Measurements from ENCODE around the gene DPP10.

The DPP10 gene

DNA sequence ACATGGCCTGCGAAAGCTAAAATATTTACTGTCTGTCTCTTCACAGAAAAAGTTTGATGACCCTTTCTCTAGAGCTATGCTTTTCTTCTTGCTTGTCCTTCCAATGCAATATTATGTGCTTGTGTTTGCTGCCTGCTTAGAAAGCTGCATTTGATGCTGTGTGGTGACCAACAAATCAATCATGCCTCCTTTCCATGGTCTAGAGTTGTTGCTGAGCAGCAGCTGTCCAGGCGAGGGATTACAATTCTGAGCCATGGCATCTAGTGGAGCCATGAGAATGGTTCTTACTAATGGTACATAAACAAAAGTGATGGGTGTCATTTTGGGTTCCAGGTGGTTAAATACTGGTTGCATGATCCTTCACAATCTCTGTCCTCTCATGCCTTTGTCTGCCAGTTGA is 1142.1 kb downstream of the DPP10 start:
- TF ChIP-seq, protein P1, sequence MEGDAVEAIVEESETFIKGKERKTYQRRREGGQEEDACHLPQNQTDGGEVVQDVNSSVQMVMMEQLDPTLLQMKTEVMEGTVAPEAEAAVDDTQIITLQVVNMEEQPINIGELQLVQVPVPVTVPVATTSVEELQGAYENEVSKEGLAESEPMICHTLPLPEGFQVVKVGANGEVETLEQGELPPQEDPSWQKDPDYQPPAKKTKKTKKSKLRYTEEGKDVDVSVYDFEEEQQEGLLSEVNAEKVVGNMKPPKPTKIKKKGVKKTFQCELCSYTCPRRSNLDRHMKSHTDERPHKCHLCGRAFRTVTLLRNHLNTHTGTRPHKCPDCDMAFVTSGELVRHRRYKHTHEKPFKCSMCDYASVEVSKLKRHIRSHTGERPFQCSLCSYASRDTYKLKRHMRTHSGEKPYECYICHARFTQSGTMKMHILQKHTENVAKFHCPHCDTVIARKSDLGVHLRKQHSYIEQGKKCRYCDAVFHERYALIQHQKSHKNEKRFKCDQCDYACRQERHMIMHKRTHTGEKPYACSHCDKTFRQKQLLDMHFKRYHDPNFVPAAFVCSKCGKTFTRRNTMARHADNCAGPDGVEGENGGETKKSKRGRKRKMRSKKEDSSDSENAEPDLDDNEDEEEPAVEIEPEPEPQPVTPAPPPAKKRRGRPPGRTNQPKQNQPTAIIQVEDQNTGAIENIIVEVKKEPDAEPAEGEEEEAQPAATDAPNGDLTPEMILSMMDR (IDR thresholded peaks at IDR 0.05; ENCODE audit: low read depth, low read length) = no peak
- DNase-seq (ENCODE audit: low read depth in 2 of 2) = no peak

DNA sequence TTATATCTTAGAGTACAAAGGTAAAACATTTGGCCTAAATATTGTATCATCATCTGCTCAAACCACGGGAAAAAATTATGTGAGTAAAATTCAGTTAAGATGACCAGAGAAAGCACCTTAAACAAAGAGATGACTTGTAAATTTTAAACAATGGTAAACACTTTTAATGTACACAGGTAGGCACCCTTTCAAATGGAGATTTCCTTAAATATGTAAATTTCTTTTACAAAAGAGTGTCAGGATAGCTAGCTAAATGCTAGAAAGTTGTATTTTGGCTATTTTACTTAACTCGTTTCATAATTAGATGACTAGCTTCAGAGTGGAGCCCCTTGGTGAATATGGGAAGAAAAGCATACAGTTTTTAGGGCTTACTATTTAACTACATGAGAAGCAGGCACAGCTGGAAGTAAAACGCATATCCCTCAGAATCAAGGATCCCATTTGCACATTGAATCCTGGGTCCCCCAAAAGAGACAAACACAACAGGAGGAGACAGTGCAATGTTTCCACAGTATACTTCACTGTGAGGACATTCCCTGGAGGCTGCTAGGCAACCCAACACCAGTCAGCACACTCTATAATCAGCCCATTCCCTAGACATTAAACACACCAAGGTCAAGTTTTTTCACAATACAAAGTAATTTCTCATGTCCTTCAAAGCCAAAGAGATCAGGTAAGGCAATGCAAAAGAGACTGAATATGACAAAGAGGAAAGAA is 1154.4 kb downstream of the DPP10 start:
- H3K4me3 ChIP-seq (replicated peaks in 1 of 2; ENCODE audit: low read depth in 2 of 2, low read length in 2 of 2) = no peak overlapping the region
- TF ChIP-seq, protein P1 (IDR thresholded peaks at IDR 0.05; ENCODE audit: low read depth, low read length) = no peak
- no peak for DNase-seq (ENCODE audit: low read depth in 2 of 2)

More for the DNA sequence above, 1142.1 kb downstream of the DPP10 start:
- no peak overlapping the region for H3K4me3 ChIP-seq (replicated peaks in 1 of 2; ENCODE audit: low read depth in 2 of 2, low read length in 2 of 2)

DNA sequence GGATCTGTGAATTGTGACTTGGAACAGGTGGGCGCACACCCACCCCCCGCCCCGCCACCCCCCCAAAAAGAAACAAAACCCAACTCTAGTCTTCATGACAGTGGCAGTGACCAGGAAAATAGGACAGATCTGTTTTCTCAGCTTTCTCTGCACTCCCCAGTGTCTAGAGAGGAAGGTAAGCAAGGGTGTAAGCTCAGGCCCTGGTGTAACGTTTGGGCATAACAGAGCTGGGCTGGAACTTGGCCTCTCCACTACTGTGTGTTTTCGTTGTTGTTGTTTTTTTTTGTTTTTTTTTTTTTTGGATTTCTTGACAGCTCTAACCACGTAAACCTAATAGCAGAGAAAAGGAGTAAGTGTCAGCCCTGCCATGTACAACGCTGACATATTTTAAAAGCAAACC is 1160.8 kb downstream of the DPP10 start:
- no peak for DNase-seq (ENCODE audit: low read depth in 2 of 2)
- TF ChIP-seq, protein P1 (IDR thresholded peaks at IDR 0.05; ENCODE audit: low read depth, low read length) = no peak
- H3K4me3 ChIP-seq (replicated peaks in 1 of 2; ENCODE audit: low read depth in 2 of 2, low read length in 2 of 2) = no peak overlapping the region

DNA sequence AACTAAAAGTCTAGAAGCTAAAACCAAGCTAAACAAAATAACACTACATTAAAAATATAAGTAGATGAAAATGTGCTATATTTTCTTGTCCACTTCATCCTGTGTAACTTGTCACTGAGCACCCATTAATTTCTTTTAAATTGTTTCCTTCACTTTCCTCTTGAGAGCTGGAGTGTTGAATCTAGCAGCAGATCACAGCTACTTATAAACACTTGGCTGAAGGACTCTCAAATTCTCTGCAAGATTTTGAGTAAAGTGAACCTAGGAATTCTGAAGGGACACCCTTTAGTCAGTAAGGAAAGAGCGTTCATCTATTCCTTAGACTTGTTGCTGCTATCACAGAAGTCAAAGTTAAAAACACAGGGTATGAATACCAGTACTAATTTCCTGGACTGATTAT is 1163.9 kb downstream of the DPP10 start:
- DNase-seq (ENCODE audit: low read depth in 2 of 2) = no peak
- TF ChIP-seq, protein P1 (IDR thresholded peaks at IDR 0.05; ENCODE audit: low read depth, low read length) = no peak
- no peak overlapping the region for H3K4me3 ChIP-seq (replicated peaks in 1 of 2; ENCODE audit: low read depth in 2 of 2, low read length in 2 of 2)

DNA sequence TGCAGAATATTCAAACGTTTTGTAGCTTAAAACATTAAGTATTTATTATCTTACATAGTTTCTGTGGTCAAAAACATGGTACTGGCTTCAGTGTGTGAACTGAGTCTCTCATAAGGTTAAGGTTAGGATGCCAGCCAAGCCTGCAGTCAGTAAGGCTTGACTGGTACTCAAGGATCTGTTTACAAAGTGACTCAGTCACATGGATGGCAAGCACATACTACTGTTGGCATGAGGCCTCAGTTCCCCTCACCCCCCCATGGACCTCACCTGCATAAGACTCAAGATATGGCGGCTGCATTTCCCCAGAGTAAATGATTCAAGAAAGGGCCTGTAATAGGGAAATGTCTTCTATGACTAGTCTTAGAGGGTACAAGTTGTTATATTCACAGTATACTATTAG is 1167.5 kb downstream of the DPP10 start:
- H3K4me3 ChIP-seq (replicated peaks in 1 of 2; ENCODE audit: low read depth in 2 of 2, low read length in 2 of 2) = no peak overlapping the region
- TF ChIP-seq, protein P1 (IDR thresholded peaks at IDR 0.05; ENCODE audit: low read depth, low read length) = no peak
- no peak for DNase-seq (ENCODE audit: low read depth in 2 of 2)

DNA sequence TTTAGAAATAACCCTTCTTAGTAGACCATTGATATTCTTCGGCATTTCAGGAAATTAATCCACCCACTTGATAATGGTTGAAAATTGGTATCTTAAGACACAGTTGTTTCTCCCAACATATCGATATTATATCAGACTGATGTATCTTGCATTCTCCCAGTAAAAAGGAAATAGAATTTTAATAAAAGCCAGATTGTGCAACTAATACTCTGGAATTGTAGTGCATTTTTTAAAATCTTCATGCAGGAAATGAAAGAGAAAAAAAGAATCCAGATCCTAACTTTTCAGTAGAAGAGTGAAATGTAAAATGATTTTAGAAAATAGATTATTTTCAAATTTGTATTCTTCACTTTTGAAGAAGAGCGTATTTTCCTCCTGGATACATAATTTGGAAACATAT is 1168.4 kb downstream of the DPP10 start:
- DNase-seq (ENCODE audit: low read depth in 2 of 2) = no peak
- TF ChIP-seq, protein P1 (IDR thresholded peaks at IDR 0.05; ENCODE audit: low read depth, low read length) = no peak
- no peak overlapping the region for H3K4me3 ChIP-seq (replicated peaks in 1 of 2; ENCODE audit: low read depth in 2 of 2, low read length in 2 of 2)

DNA sequence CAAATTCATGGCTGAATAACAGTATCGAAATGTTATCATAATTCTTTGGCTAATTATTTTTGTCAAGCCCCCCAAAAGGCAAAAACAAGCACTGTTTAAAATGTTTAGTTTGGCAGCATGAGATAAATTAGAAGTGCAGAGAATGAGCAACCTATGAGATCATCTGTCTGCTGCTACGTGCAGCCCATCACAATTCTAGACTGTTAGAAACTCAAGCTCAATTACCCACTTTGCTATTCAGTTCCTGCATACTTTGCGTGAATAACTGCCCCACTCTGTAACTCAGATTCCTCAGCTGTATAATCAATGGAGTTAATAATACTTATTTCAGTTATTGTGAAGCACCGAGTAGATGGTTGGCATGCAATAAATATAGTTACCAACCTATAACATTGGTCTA is 1181.9 kb downstream of the DPP10 start:
- TF ChIP-seq, protein P1 (IDR thresholded peaks at IDR 0.05; ENCODE audit: low read depth, low read length) = no peak
- H3K4me3 ChIP-seq (replicated peaks in 1 of 2; ENCODE audit: low read depth in 2 of 2, low read length in 2 of 2) = no peak overlapping the region
- no peak for DNase-seq (ENCODE audit: low read depth in 2 of 2)

All from cardiac fibroblast (primary cell).